ENCODE results near the gene VSIG10L2.

VSIG10L2 gene

GRCh38 chr11:125957618-125958332 lies 11.9 kb downstream of the VSIG10L2 start:
- Mint-ChIP-seq H3K27me3 (peaks cover 3 to 19% of the 10 kb centered on the region in 2 donors), H3K4me3 (no peak overlapping the region), H3K4me1 (no peaks in the 10 kb centered on the region), H3K27ac (no peak overlapping the region), H3K36me3 (no peaks in the 10 kb centered on the region), H3K9me3 (peaks cover 8% of the 10 kb centered on the region in 2 donors)
- DNase-seq, result no peak
- ATAC-seq (replicated peaks), result no peak

- no peaks in the 10 kb centered on the region for H3K36me3 Mint-ChIP-seq
- H3K4me3 Mint-ChIP-seq, result no peak overlapping the region
- H3K4me1 Mint-ChIP-seq, result no peaks in the 10 kb centered on the region
- H3K9me3 Mint-ChIP-seq, result peaks cover 12 to 13% of the 10 kb centered on the region in 2 donors
- H3K27ac Mint-ChIP-seq, result no peak overlapping the region
- peaks cover 3 to 19% of the 10 kb centered on the region in 2 donors for H3K27me3 Mint-ChIP-seq
- DNase-seq (no peak), ATAC-seq (replicated peaks) (no peak)
These were observed 13.1 kb downstream of the VSIG10L2 start for GRCh38 chr11:125958872-125959400.

GRCh38 chr11:125959511-125959910 lies 13.7 kb downstream of the VSIG10L2 start:
- no peak overlapping the region for H3K27ac Mint-ChIP-seq
- peaks cover 12 to 13% of the 10 kb centered on the region in 2 donors for H3K9me3 Mint-ChIP-seq
- no peak overlapping the region for H3K4me3 Mint-ChIP-seq
- peaks cover 3 to 15% of the 10 kb centered on the region in 2 donors for H3K27me3 Mint-ChIP-seq
- no peaks in the 10 kb centered on the region for H3K4me1 Mint-ChIP-seq
- ATAC-seq (replicated peaks), result no peak
- no peaks in the 10 kb centered on the region for H3K36me3 Mint-ChIP-seq
- DNase-seq, result no peak

GRCh38 chr11:125959931-125960330 lies 14.1 kb downstream of the VSIG10L2 start:
- no peaks in the 10 kb centered on the region for H3K36me3 Mint-ChIP-seq
- DNase-seq, result no peak
- H3K27me3 Mint-ChIP-seq, result peaks cover 3 to 11% of the 10 kb centered on the region in 2 donors
- no peak overlapping the region for H3K27ac Mint-ChIP-seq
- no peak for ATAC-seq (replicated peaks)
- no peaks in the 10 kb centered on the region for H3K4me1 Mint-ChIP-seq
- no peak overlapping the region for H3K4me3 Mint-ChIP-seq
- H3K9me3 Mint-ChIP-seq, result peaks cover 12 to 13% of the 10 kb centered on the region in 2 donors

GRCh38 chr11:125960771-125961170 lies 14.9 kb downstream of the VSIG10L2 start:
- ATAC-seq (replicated peaks) (no peak), DNase-seq (no peak)
- Mint-ChIP-seq H3K9me3 (peaks cover 12 to 13% of the 10 kb centered on the region in 2 donors), H3K4me3 (no peak overlapping the region), H3K4me1 (no peaks in the 10 kb centered on the region), H3K27me3 (peaks cover 4 to 7% of the 10 kb centered on the region in 2 donors), H3K27ac (no peak overlapping the region), H3K36me3 (no peaks in the 10 kb centered on the region)

GRCh38 chr11:125967515-125967914 lies 21.7 kb downstream of the VSIG10L2 start:
- ATAC-seq (replicated peaks) (no peak), DNase-seq (no peak)
- Mint-ChIP-seq H3K4me3 (no peak overlapping the region), H3K27me3 (peaks cover 22 to 28% of the 10 kb centered on the region in 2 donors), H3K27ac (no peak overlapping the region), H3K9me3 (peaks cover 6 to 7% of the 10 kb centered on the region in 2 donors), H3K36me3 (no peaks in the 10 kb centered on the region), H3K4me1 (peaks cover 0 to 6% of the 10 kb centered on the region in 2 donors)

- DNase-seq (no peak), ATAC-seq (replicated peaks) (no peak)
- no peak overlapping the region for H3K4me3 Mint-ChIP-seq
- H3K27ac Mint-ChIP-seq, result no peak overlapping the region
- H3K36me3 Mint-ChIP-seq, result no peaks in the 10 kb centered on the region
- peaks cover 27 to 36% of the 10 kb centered on the region in 2 donors for H3K27me3 Mint-ChIP-seq
- H3K9me3 Mint-ChIP-seq, result no peaks in the 10 kb centered on the region
- peaks cover 0 to 6% of the 10 kb centered on the region in 2 donors for H3K4me1 Mint-ChIP-seq
These were observed 22.5 kb downstream of the VSIG10L2 start for GRCh38 chr11:125968354-125968753.

GRCh38 chr11:125971618-125972017 lies 25.8 kb downstream of the VSIG10L2 start:
- DNase-seq (no peak), ATAC-seq (replicated peaks) (no peak)
- Mint-ChIP-seq H3K9me3 (no peaks in the 10 kb centered on the region), H3K36me3 (no peaks in the 10 kb centered on the region), H3K4me3 (no peak overlapping the region), H3K4me1 (peaks cover 0 to 6% of the 10 kb centered on the region in 2 donors), H3K27ac (no peak overlapping the region), H3K27me3 (peaks cover 19 to 25% of the 10 kb centered on the region in 2 donors)

- H3K4me1 Mint-ChIP-seq, result no peaks in the 10 kb centered on the region
- no peaks in the 10 kb centered on the region for H3K36me3 Mint-ChIP-seq
- peaks cover 16 to 19% of the 10 kb centered on the region in 2 donors for H3K27me3 Mint-ChIP-seq
- ATAC-seq (replicated peaks) (no peak), DNase-seq (no peak)
- no peaks in the 10 kb centered on the region for H3K9me3 Mint-ChIP-seq
- no peak overlapping the region for H3K27ac Mint-ChIP-seq
- H3K4me3 Mint-ChIP-seq, result no peak overlapping the region
These were observed 28.4 kb downstream of the VSIG10L2 start for GRCh38 chr11:125974284-125974683.

- H3K9me3 Mint-ChIP-seq, result no peaks in the 10 kb centered on the region
- no peak for ATAC-seq (replicated peaks)
- no peak overlapping the region for H3K27ac Mint-ChIP-seq
These were observed 29.8 kb downstream of the VSIG10L2 start for GRCh38 chr11:125975634-125976033.

GRCh38 chr11:125976156-125976555 lies 30.3 kb downstream of the VSIG10L2 start:
- Mint-ChIP-seq H3K27me3 (peaks cover 12 to 15% of the 10 kb centered on the region in 2 donors), H3K4me3 (no peak overlapping the region), H3K9me3 (no peaks in the 10 kb centered on the region), H3K27ac (no peak overlapping the region), H3K4me1 (no peaks in the 10 kb centered on the region), H3K36me3 (no peaks in the 10 kb centered on the region)
- ATAC-seq (replicated peaks) (no peak), DNase-seq (no peak)

More at GRCh38 chr11:125975634-125976033, 29.8 kb downstream of the VSIG10L2 start:
- Mint-ChIP-seq H3K4me1 (no peaks in the 10 kb centered on the region), H3K36me3 (no peaks in the 10 kb centered on the region), H3K27me3 (peaks cover 15 to 16% of the 10 kb centered on the region in 2 donors), H3K4me3 (no peak overlapping the region)
- no peak for DNase-seq

- H3K4me1 Mint-ChIP-seq, result no peaks in the 10 kb centered on the region
- H3K4me3 Mint-ChIP-seq, result no peak overlapping the region
- ATAC-seq (replicated peaks), result no peak
- H3K9me3 Mint-ChIP-seq, result no peaks in the 10 kb centered on the region
- H3K27me3 Mint-ChIP-seq, result peaks cover 9 to 13% of the 10 kb centered on the region in 2 donors
- DNase-seq, result no peak
- H3K36me3 Mint-ChIP-seq, result no peaks in the 10 kb centered on the region
- no peak overlapping the region for H3K27ac Mint-ChIP-seq
These were observed 31.5 kb downstream of the VSIG10L2 start for GRCh38 chr11:125977333-125977732.

GRCh38 chr11:125978181-125978716 lies 32.4 kb downstream of the VSIG10L2 start:
- no peaks in the 10 kb centered on the region for H3K36me3 Mint-ChIP-seq
- H3K4me1 Mint-ChIP-seq, result peaks cover 0 to 6% of the 10 kb centered on the region in 2 donors
- H3K9me3 Mint-ChIP-seq, result no peaks in the 10 kb centered on the region
- ATAC-seq (replicated peaks), result no peak
- peaks cover 5 to 6% of the 10 kb centered on the region in 2 donors for H3K27me3 Mint-ChIP-seq
- no peak overlapping the region for H3K4me3 Mint-ChIP-seq
- no peak overlapping the region for H3K27ac Mint-ChIP-seq
- DNase-seq, result no peak

GRCh38 chr11:125978778-125979407 lies 33.0 kb downstream of the VSIG10L2 start:
- H3K4me3 Mint-ChIP-seq, result no peak overlapping the region
- ATAC-seq (replicated peaks) (no peak), DNase-seq (no peak)
- H3K9me3 Mint-ChIP-seq, result no peaks in the 10 kb centered on the region
- H3K4me1 Mint-ChIP-seq, result peaks cover 0 to 6% of the 10 kb centered on the region in 2 donors
- peaks cover 6% of the 10 kb centered on the region in 2 donors for H3K27me3 Mint-ChIP-seq
- no peak overlapping the region for H3K27ac Mint-ChIP-seq
- H3K36me3 Mint-ChIP-seq, result no peaks in the 10 kb centered on the region
